Stimulated activated naive CD8-positive, alpha-beta T cell treated with anti-CD3 and anti-CD28 coated beads, Interleukin-15, Interleukin-2, amounts not matched to agents 100 U/mL and 50 U/mL, for 24 hours (primary cell): ENCODE measurements around the gene ABHD5.

ENCODE experiments used
- ATAC-seq: fragments of 150-1000 bp; cut with Tn5 transposase; one replicate; pipeline ENCODE4 v1.10.0; 2021
- DNase-seq: peaks from one replicate; pipeline ENCODE4 v3.0.0; 2021

ABHD5 gene

GRCh38 chr3:43757666-43758321 lies 67.1 kb downstream of the ABHD5 start:
- ATAC-seq (no peak), DNase-seq (no peak)

- ATAC-seq, result no peak
- no peak for DNase-seq
These were observed 68.0 kb downstream of the ABHD5 start for GRCh38 chr3:43758592-43759225.

- DNase-seq (no peak), ATAC-seq (peak; percentile 45)
These were observed 68.6 kb downstream of the ABHD5 start for GRCh38 chr3:43759297-43759782.

GRCh38 chr3:43759938-43760337 lies 69.2 kb downstream of the ABHD5 start:
- DNase-seq (no peak), ATAC-seq (no peak)

- DNase-seq (no peak), ATAC-seq (no peak)
These were observed 70.2 kb downstream of the ABHD5 start for GRCh38 chr3:43760938-43761337.

- DNase-seq, result no peak
- no peak for ATAC-seq
These were observed 71.7 kb downstream of the ABHD5 start for GRCh38 chr3:43762451-43762850.

GRCh38 chr3:43764056-43764455 lies 73.3 kb downstream of the ABHD5 start:
- no peak for ATAC-seq
- DNase-seq, result no peak

- no peak for DNase-seq
- ATAC-seq, result no peak
These were observed 73.7 kb downstream of the ABHD5 start for GRCh38 chr3:43764471-43764870.

GRCh38 chr3:43765521-43765971 lies 74.8 kb downstream of the ABHD5 start:
- no peak for DNase-seq
- ATAC-seq, result no peak

GRCh38 chr3:43766672-43767465 lies 76.1 kb downstream of the ABHD5 start:
- no peak for DNase-seq
- ATAC-seq, result no peak

GRCh38 chr3:43768381-43768973 lies 77.7 kb downstream of the ABHD5 start:
- ATAC-seq, result no peak

GRCh38 chr3:43769097-43769884 lies 78.6 kb downstream of the ABHD5 start:
- ATAC-seq, result peak; percentile 21
- DNase-seq, result peak; percentile 86

More at GRCh38 chr3:43768381-43768973, 77.7 kb downstream of the ABHD5 start:
- no peak for DNase-seq

GRCh38 chr3:43769885-43770425 lies 79.2 kb downstream of the ABHD5 start:
- peak; percentile 51 for ATAC-seq
- peak; percentile 30 for DNase-seq

- peak; percentile 49 for DNase-seq
- ATAC-seq, result peak; percentile 75
These were observed 79.8 kb downstream of the ABHD5 start for GRCh38 chr3:43770426-43771103.

- no peak for ATAC-seq
- no peak for DNase-seq
These were observed 80.9 kb downstream of the ABHD5 start for GRCh38 chr3:43771610-43772009.

GRCh38 chr3:43773273-43774094 lies 82.7 kb downstream of the ABHD5 start:
- DNase-seq, result peak; percentile 22
- no peak for ATAC-seq

GRCh38 chr3:43774799-43775198 lies 84.1 kb downstream of the ABHD5 start:
- ATAC-seq, result no peak
- no peak for DNase-seq

GRCh38 chr3:43776101-43776500 lies 85.4 kb downstream of the ABHD5 start:
- no peak for DNase-seq
- no peak for ATAC-seq

- no peak for ATAC-seq
- no peak for DNase-seq
These were observed 89.1 kb downstream of the ABHD5 start for GRCh38 chr3:43779850-43780249.

GRCh38 chr3:43782541-43782940 lies 91.8 kb downstream of the ABHD5 start:
- no peak for DNase-seq
- ATAC-seq, result no peak
